Measurements from ENCODE around the gene KIRREL3.

- TF ChIP-seq, protein P1, sequence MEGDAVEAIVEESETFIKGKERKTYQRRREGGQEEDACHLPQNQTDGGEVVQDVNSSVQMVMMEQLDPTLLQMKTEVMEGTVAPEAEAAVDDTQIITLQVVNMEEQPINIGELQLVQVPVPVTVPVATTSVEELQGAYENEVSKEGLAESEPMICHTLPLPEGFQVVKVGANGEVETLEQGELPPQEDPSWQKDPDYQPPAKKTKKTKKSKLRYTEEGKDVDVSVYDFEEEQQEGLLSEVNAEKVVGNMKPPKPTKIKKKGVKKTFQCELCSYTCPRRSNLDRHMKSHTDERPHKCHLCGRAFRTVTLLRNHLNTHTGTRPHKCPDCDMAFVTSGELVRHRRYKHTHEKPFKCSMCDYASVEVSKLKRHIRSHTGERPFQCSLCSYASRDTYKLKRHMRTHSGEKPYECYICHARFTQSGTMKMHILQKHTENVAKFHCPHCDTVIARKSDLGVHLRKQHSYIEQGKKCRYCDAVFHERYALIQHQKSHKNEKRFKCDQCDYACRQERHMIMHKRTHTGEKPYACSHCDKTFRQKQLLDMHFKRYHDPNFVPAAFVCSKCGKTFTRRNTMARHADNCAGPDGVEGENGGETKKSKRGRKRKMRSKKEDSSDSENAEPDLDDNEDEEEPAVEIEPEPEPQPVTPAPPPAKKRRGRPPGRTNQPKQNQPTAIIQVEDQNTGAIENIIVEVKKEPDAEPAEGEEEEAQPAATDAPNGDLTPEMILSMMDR (conservative IDR thresholded peaks at IDR 0.05; ENCODE audit: low read depth, low read length) = peak; percentile 15; the same call in 1 of the 2 replicates
- no peak for TF ChIP-seq EZH2 (IDR thresholded peaks at IDR 0.05; ENCODE audit: low read length, unreplicated experiment)
Measured at GRCh38 chr11:126968915-126969314, 31.7 kb downstream of the KIRREL3 start.

Measured in PC-3 (cell line).